Suprapubic skin (tissue), 4 donors: ENCODE measurements around the gene ATAD3C.
"Not testable (repeated sequence)": the region's sequence is repeated elsewhere in the genome, so short reads cannot be mapped to it uniquely, and the experiment has no call there.

Experiments
- EP300 ChIP-seq: sonication (generic); formaldehyde crosslinking; IDR thresholded peaks from one replicate; pipeline ENCODE4 v1.6.1; 2017; ENCODE audit warnings: antibody characterized with exemption
- POLR2A ChIP-seq, 2 donors: fragments of 450-650 bp; IDR thresholded peaks; one replicate each; pipeline ENCODE4 v1.6.1; 2017; ENCODE audit warnings: antibody characterized with exemption in 2 of 2, mild to moderate bottlenecking in 2 of 2, moderate library complexity in 2 of 2
- POLR2AphosphoS5 ChIP-seq, 3 donors: sonication (generic); formaldehyde crosslinking; IDR thresholded peaks; one replicate each; pipeline ENCODE4 v1.6.1; 2017; ENCODE audit warnings: antibody characterized with exemption in 3 of 3
- TF ChIP-seq, protein P1 (sequence below), 2 donors: fragments of 200-600 bp in 1 of 2; fragments of 450-650 bp in 1 of 2; sonication (generic) in 1 of 2; IDR thresholded peaks; one replicate each; pipeline ENCODE4 v1.5.1; 2016 to 2019; ENCODE audit warnings: antibody characterized with exemption in 2 of 2, mild to moderate bottlenecking in 1 of 2, moderate library complexity in 1 of 2

DNA sequence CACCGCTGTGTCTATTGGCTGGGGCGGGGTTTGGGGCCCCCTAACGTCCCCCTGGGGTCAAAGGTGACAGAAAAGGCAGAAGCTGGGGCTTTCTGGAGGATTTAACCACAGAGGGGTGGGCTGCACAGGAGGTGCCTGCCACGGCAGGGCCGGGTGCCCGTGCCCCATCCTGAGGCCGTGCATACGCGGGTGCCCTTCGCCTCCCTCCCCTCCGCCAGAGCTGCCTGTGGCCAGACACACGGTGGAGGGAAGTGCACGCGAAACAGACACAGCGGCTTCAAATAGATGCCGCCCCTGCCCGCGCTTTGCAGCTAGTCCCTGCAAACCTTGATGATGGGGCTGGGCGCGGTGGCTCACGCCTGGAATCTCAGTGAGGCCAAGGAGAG is 60.0 kb downstream of the ATAD3C start:
- not testable (repeated sequence) for TF ChIP-seq POLR2AphosphoS5 (IDR thresholded peaks at IDR 0.05); EP300; POLR2A (IDR thresholded peaks at IDR 0.05)
- TF ChIP-seq, protein P1, sequence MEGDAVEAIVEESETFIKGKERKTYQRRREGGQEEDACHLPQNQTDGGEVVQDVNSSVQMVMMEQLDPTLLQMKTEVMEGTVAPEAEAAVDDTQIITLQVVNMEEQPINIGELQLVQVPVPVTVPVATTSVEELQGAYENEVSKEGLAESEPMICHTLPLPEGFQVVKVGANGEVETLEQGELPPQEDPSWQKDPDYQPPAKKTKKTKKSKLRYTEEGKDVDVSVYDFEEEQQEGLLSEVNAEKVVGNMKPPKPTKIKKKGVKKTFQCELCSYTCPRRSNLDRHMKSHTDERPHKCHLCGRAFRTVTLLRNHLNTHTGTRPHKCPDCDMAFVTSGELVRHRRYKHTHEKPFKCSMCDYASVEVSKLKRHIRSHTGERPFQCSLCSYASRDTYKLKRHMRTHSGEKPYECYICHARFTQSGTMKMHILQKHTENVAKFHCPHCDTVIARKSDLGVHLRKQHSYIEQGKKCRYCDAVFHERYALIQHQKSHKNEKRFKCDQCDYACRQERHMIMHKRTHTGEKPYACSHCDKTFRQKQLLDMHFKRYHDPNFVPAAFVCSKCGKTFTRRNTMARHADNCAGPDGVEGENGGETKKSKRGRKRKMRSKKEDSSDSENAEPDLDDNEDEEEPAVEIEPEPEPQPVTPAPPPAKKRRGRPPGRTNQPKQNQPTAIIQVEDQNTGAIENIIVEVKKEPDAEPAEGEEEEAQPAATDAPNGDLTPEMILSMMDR (IDR thresholded peaks at IDR 0.05), result not testable (repeated sequence)
